ENCODE results near the gene S100A12.

S100A12 gene

GRCh38 chr1:153397051-153397923 lies 21.9 kb upstream of the S100A12 start:
- no peak for DNase-seq (ENCODE audit: low read depth)

DNA sequence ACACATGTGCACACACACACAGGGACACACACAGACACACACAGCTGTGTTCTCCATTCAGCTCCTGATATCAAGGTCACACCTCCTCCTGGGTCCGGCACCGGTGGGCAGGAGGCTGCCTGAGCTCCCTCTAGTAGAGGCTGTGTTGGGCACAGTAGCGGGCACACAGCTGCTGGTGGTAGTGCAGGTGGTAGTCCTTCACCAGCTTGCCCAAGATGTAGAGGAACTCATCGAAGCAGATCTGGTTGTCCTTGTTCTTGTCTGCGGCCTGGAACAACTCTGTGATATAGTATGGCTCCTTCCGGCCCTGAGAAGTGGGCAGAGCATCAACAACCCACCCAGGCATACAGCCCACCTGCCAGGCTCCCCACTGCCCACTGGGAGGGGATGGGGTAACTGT lies 21.0 kb upstream of the S100A12 start:
- DNase-seq (ENCODE audit: low read depth) = no peak

DNA sequence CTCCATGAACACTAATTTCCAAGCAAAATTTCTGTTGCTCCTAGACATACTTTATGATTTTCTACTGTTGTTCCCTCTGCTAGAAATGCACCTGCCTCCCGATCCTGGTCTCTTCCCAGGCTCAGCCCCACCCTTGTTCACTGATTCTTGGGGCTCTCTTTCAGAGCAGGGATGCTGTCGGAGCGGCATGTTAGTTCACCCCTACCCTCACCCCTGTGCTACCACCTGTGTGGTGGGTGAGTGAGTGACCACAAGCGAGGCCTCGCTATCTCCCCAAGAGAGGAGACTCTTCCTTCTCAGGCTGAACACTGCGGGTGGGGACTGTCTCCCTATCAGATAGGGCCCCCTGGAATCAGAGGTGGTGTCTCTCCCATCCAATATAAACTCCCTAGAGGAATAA lies 20.4 kb upstream of the S100A12 start:
- DNase-seq (ENCODE audit: low read depth) = no peak

DNA sequence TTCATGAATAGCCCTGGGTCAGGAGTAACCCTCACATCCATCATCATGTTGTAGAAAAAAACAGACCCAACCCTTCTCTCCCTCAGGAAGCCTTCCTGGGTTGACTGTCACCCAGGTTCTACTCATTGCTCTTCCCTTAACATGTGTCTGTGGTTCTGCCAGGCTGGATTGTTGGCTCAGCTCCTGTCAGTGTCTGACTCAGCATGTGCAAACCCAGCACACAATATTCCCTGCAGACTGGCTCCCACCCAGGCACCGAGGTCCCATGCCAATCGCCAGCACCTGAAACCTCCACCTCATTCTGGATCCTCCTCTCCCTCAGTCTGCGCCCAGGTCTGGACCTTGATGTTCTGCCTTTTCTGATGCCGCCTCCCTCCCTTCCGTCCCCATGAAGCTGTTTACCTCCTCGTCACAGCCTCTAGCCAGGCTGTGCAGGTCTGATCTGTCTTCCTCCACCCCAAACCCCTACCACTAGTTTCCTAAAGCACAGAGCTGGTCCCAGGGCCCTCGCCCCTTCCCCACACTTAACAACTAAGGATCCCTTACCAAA lies 19.8 kb upstream of the S100A12 start:
- DNase-seq (ENCODE audit: low read depth) = no peak

DNA sequence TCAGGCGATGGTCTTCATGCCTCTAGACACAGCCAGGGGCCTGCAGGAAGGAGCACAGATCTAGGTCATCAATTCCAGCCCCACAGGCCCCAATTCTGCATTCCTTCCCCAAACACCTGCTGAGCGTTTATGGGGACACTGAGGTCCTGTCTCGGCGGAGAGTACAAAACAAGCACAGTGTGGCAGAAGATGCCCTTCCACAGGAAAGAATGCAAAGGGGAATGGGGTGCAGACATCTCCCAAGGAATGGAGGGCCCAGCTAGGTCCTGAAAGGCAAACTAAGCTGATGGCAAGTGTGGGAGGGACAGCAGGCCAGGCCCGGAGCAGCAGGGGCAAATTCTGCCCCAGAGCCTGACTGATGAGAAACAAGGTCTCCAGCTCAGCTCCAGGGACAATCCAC lies 19.0 kb upstream of the S100A12 start:
- no peak for DNase-seq (ENCODE audit: low read depth)

DNA sequence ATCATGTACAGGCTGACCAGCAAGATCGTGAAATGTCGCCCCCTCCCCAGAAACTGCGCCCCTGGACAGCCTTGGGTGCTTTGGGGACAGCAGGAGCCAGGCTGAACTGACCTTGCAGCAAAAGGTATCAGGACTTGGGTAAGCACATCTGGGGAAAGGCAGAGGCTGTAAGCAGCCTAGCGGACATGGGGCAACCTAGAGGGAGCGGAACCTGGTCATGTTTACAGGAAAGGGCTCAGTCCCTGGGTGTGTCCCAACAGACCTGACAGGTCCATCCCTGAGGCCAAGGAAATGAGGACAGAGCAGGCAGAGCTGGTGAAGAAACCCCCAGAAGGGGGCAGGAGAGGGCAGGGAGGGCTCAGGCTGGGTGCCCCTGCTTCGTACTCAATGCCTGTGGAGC lies 18.5 kb upstream of the S100A12 start:
- DNase-seq (ENCODE audit: low read depth) = no peak

- DNase-seq (ENCODE audit: low read depth) = no peak
These were observed 17.4 kb upstream of the S100A12 start for GRCh38 chr1:153392822-153393221.

DNA sequence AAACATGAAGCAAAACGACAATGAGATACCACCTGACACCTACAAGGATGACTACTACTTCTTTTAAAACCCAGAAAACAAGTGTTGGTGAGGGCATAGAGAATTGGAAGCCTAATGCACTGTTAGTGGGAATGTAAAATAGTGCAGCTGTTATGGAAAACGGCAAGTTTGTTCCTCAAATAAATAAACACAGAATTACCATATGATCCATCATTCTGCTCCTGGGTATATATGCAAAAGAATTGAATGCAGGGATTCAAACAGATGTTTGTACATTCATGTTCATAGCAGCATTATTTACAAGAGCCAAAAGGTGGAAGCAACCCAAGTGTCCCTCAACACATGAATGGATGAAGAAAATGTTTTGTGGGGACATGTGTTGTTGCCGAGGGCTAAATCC lies 16.8 kb upstream of the S100A12 start:
- no peak for DNase-seq (ENCODE audit: low read depth)

DNA sequence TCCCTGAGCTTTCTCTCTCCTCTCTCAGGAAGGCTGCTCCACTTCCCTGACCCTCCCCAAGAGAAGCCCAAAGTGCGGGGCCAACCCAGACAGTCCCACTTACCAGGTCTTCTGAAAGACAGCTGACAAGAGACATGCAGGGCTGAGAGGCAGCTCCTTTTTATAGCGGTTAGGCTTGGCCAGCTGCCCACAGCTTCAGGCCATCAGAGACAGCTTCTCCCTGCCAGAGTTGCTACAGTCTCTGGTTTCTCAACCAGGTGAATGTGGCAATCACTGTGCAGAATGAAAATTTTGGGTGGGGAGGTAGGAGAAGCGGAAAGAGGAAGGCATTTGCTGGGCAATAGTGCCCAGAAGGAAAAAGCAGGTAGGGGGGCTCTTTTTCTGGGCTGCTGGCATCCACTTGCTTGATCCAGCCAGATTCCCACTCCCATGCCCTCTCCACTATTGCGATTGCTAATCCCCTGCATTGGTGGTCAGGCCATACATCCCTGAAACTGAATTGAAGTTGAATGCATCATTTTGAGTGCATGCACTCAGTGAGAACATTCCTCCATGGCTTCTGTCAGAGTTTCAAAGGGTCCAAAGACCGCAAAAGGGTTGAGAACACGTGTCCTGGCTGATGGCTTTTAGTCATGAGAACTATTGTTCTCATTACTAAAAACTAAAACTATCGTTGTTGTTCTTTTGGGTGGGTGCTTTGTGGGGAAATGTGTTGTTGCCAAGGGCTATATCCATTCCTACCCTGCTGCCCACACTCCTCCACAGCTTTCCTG lies 15.7 kb upstream of the S100A12 start, which contains the start of gene S100A8:
TSS of gene S100A8 (minus strand) at position 136 of the 773 bp plus-strand sequence. CDS start 538 bp downstream, outside the sequence.
- no peak for DNase-seq (ENCODE audit: low read depth)

DNA sequence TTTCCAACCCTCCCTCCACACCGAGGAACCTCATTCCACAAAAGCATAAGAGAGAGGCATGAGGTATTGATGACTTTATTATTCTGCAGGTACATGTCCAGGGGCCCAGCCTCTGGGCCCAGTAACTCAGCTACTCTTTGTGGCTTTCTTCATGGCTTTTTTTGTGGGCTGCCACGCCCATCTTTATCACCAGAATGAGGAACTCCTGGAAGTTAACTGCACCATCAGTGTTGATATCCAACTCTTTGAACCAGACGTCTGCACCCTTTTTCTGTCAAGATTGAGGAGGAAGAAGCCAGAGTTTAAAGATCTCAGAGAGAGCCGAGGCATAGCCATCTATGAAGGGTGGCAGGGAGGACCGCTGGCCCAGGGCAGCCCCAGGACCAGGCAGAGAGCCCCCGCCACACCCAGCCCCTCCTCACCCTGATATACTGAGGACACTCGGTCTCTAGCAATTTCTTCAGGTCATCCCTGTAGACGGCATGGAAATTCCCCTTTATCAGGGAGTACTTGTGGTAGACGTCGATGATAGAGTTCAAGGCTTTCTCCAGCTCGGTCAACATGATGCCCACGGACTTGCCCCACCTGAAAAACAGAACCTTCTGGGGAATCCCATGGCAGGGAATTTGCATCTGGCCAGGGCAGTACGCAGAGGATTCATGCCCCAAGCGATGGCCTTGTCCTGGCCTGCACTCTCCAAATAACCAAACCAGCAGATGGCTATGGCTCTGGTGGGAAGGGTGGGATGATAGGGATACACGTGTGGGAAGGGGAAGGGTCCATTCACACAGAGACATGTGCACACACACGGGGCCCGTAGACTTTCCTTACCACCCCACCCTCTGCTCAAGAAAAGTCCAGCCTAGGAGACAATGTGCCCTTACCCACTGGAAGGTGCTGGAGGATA lies 14.8 kb upstream of the S100A12 start:
- DNase-seq (ENCODE audit: low read depth) = no peak

DNA sequence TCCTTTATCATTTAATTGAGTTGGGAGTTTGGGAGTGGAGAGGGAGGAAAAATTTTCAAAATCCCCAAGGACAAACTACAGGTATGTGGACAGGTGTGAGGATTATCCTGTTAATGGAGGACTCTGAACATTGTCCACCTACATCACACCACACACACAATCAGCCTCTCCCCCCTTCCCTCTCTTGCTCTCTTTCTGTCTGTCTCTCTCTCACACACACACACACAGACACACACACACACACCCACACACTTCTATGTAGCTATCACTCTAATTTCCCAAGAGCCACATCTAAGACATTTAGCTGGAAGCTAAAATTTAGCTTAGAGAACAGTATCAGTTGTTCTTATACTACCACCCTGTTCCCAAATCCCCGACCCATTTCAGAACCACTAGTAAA lies 14.0 kb upstream of the S100A12 start:
- DNase-seq (ENCODE audit: low read depth) = no peak

DNA sequence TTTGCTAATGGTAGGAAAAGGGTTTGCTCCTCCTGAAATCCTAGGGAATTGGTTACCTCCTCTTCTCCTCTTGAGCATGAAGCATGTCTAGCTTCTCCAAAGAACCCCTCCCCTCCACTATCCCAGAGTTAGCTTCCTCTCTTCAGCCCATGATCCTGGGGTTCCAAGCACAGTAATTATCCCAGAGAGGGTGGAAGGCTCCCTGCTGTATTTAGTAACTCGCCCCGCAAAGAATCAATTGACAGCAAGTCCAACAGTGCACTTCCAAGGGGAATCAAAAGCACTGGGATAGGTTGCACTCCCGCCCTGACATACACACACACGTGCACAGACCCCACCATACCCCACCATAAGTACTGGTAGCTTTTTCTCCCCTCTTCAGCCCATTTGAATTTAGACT lies 12.4 kb upstream of the S100A12 start:
- no peak for DNase-seq (ENCODE audit: low read depth)

GRCh38 chr1:153387001-153387400 lies 11.6 kb upstream of the S100A12 start:
- no peak for DNase-seq (ENCODE audit: low read depth)

GRCh38 chr1:153386500-153386901 lies 11.1 kb upstream of the S100A12 start:
- DNase-seq (ENCODE audit: low read depth) = no peak

GRCh38 chr1:153384958-153385580 lies 9.6 kb upstream of the S100A12 start:
- no peak for DNase-seq (ENCODE audit: low read depth)

GRCh38 chr1:153380711-153381110 lies 5.3 kb upstream of the S100A12 start:
- DNase-seq (ENCODE audit: low read depth) = no peak

- DNase-seq (ENCODE audit: low read depth) = no peak
These were observed 4.2 kb upstream of the S100A12 start for GRCh38 chr1:153379591-153379990.

GRCh38 chr1:153374071-153374470 lies 1.4 kb downstream of the S100A12 start:
- no peak for DNase-seq (ENCODE audit: low read depth)

- DNase-seq (ENCODE audit: low read depth) = no peak
These were observed 2.9 kb downstream of the S100A12 start for GRCh38 chr1:153372571-153372970.

DNA sequence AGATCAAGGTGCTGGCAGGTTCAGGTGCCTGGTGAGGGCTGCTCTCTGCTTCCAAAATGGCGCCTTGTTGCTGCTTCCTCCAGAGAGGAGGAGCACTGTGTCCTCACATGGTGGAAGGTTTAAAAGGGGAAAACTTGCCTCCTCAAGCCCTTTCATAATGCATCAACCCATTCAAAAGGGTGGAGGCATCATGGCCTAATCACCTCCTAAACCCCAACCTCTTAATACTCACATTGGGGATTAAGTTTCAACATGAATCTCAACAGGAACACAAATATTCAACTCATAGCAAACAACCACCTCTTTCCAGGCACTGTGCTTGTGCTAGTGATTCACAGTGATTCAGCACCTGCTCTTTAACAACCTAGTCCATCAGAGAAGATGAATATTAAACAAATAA lies 4.2 kb downstream of the S100A12 start:
- DNase-seq (ENCODE audit: low read depth) = no peak

GRCh38 chr1:153370146-153370545 lies 5.3 kb downstream of the S100A12 start:
- DNase-seq (ENCODE audit: low read depth) = no peak

All from activated T-helper 1 cell treated with Interleukin-2 at 50 U/mL for 16 hours (primary cell).